HG02981 (cell line): ENCODE results near the gene CEP120.

Experiments used
- ATAC-seq: cut with Tn5 transposase; IDR thresholded peaks from one replicate; pipeline ENCODE4 v1.9.1; 2021; ENCODE audit warnings: mild to moderate bottlenecking, moderate library complexity; ENCODE audit not compliant: unreplicated experiment

CEP120 gene

DNA sequence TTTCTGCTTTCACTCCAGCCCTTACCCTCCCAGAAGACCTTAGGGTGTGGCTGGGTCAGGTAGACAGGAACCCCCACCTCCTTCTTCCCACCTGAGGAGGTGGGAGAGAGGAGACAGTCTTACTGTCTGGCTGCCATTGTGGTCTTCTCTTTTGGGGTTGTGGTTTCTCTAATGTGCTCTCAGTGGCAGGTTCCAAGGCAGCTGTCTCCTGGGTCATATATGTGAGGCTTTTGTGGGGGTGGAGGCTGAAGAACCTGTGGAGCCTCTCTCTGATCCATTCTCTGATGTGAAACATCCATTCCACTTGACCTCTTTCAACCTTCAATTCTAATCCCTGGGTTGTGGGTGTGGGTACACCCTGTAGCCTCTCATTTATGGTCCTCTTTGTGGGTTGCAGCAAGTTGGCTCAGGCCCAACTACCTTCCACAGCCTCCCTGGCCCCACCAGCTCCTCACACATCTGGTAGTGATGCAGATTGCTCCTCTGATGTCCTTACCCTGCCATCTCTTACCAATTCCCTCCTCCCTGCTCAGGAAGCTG is 118.4 kb downstream of the CEP120 start:
- no peak for ATAC-seq

DNA sequence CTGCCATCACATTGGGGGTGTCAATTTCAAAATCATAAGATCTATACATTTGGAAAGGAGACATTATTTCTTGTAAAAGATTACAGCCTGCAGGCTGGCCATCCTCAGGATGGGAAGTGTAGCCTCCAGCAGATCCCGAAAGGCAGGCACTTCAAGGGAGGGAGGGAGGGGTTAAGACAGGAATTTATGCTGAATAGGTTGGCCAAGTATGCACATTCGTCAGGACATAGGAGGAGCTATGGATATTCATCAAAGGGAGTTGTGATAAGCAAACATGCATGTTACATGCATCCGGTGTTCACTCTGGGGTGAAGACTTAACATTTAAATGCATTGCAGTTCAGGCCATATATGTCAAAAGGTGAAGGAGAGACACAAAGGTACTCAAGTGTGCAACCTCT is 119.4 kb downstream of the CEP120 start:
- ATAC-seq: no peak

DNA sequence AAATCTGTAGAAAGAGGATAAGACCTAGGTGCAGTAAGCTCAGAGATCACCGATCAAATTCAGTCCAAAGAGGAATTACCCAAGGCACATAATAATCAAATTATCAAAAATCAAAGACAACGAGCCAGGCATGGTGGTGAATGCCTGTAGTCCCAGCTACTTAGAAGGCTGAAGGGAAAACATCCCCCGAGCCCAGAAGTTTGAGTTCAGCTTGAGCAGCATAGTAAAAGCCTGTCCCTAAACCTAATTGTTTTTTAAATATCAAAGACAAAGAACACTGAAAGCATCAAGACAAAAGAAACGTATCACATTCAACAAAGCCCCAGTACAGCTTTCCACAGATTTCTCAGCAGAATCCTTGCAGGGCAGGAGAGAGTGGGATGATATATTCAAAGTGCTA is 122.9 kb downstream of the CEP120 start:
- ATAC-seq: no peak

DNA sequence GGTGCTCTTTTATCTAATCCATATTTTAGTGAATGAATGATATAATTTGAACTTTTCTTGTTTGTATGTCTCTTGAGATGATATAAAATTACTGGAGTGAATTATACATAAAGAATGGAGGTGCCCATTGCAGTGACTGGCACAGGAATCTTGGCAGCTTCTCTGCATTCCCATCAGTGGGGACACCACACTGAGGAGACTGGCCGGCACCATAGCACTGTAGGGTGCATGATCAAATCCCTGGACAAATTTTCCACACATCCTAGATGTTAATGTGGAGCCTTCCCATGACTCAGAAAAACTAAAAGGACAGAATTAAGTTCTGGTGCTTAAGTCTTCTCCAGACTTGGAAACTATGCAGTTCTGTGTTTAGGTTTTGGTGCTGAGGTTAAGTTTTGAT is 124.1 kb downstream of the CEP120 start:
- no peak for ATAC-seq

DNA sequence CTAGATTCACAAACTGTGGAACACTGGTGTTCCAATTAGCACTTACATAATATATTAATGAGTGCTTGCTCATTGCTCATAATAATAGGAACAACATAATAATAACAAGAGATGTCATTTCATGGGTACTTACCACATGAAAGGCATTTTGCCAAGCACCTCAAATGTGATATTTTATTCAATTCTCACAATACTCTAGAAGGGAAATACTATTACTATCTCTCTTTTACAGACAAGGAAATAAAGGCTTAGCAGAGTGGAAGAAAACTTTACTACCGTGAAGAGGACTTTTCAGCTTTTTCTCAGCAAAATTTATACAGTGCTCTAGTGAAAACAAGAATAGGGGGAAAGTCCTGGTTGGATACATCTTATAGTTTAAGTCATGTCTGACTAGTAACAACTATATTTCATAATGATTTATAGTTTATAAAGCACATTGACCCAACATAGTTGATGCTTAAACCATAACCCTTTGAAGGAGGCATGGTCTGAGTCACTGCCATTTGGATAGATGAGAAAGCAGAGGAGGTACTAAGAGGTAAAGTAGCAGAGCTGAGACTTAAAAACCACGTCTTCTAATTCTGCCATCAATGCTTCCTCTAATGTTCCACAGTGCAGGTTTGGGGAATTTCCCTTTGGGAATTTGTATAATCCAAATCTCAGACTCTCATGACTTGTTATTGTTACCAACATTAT is 124.7 kb downstream of the CEP120 start:
- ATAC-seq: no peak

DNA sequence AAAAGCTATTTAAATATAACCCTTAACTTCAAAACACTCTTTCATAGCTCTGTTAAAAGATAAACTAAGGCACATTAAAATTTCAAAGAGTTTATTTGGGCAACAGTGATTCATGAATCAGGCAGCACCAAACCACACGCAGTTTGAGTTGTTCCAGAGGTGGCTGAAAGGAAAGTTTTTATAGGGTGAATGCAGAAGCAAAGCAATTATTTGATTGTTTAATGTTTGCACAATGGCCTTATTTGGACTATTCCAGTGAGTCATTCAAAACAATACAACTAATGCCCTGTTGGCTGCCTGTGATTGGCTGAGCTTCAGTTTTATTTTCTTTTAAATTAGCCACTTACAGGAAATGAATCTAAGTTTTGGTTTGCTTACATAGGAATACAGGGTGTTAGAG is 125.3 kb downstream of the CEP120 start:
- ATAC-seq: no peak

DNA sequence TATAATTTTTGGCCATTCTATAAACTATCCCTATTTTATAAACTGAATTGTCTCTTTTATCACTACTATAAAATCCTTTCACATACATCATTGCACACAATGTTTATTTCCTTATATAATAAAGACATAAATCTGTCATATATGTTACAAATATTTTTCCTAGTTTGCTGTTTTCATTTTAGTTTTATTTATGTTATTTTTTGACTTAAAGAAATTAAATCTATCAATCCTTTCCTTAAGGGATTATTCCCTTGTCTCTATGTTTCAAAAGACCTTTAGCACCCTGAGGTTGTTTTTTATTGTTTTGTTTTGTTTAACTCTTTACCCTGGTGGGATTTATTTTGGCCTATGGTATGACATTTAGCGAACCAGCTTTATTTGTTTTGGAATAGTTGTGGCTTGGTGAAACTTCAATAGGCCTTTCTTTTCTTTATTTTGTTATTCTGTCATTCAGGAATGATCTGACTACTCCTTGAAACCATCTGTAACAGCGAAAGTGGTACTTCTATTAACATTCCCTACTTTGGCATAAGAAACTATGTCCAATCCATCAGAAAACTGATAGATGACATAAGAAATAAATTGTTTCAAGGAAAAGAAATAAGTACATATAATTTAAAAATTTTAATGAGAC is 125.9 kb downstream of the CEP120 start:
- ATAC-seq: no peak
